PC-9 (cell line): ENCODE data around the gene RPTOR. TPM values are rescaled to one million over a fixed set of nuclear protein-coding genes. Genes with fewer than 3 reads are reported as not detected.

Experiments
- BruUV-seq: library from RNA; stranded (reverse); fragments of 400-500 nt; replicated peaks from 2 replicates; lab custom pipeline; 2021; lab: Mats Ljungman, UMichigan
- CTCF ChIA-PET: fragments of 300-600 bp; sonication (Branson Sonifier 250); formaldehyde crosslinking; loops from one replicate; lab custom pipeline; 2022; ENCODE audit warnings: antibody characterized with exemption; lab: Charles Lee
- POLR2A ChIA-PET: fragments of 300-600 bp; sonication (Branson Sonifier 250); formaldehyde crosslinking; loops from one replicate; lab custom pipeline; 2022; ENCODE audit warnings: antibody characterized with exemption; ENCODE audit not compliant: unreplicated experiment; lab: Charles Lee
- DNase-seq, 2 experiments: peaks; one replicate each; pipeline versions ENCODE4 v3.0.0 to v3.0.0-alpha.2; 2015 to 2022; ENCODE audit warnings: mixed read lengths in 1 of 2
- H2AFZ ChIP-seq: fragments of 200-600 bp; sonication (generic); 2 replicates; pipeline ENCODE4 v1.8.1; 2017; ENCODE audit warnings: antibody characterized with exemption
- H3F3A ChIP-seq: fragments of 200-600 bp; sonication (generic); 2 replicates; pipeline ENCODE4 v1.8.1; 2017; ENCODE audit warnings: antibody characterized with exemption, mild to moderate bottlenecking, low read depth; ENCODE audit not compliant: insufficient read depth
- H3K27ac ChIP-seq: fragments of 200-600 bp; sonication (generic); 2 replicates; pipeline ENCODE4 v1.6.1; 2016; ENCODE audit warnings: mixed run types
- H3K27me3 ChIP-seq: fragments of 200-600 bp; sonication (generic); 2 replicates; pipeline ENCODE4 v1.6.1; 2016; ENCODE audit warnings: low read depth, mixed run types; ENCODE audit not compliant: insufficient read depth
- H3K36me3 ChIP-seq: fragments of 200-600 bp; sonication (generic); 2 replicates; pipeline ENCODE4 v1.6.1; 2016; ENCODE audit warnings: low read depth, mixed run types
- H3K4me1 ChIP-seq: fragments of 200-600 bp; sonication (generic); replicated peaks from 2 replicates; pipeline ENCODE4 v1.6.1; 2016; ENCODE audit warnings: mixed run types; ENCODE audit not compliant: insufficient read depth
- H3K4me2 ChIP-seq: fragments of 200-600 bp; sonication (generic); 2 replicates; pipeline ENCODE4 v1.6.1; 2017; ENCODE audit warnings: mixed run types
- H3K4me3 ChIP-seq: fragments of 200-600 bp; sonication (generic); 2 replicates; pipeline ENCODE4 v1.6.1; 2016; ENCODE audit warnings: mixed run types
- H3K79me2 ChIP-seq: fragments of 200-600 bp; sonication (generic); 2 replicates; pipeline ENCODE4 v1.6.1; 2017; ENCODE audit warnings: low read depth, mixed run types
- H3K9me2 ChIP-seq: fragments of 200-600 bp; sonication (generic); 2 replicates; pipeline ENCODE4 v1.8.1; 2017; ENCODE audit warnings: mild to moderate bottlenecking; ENCODE audit not compliant: insufficient read depth
- H3K9me3 ChIP-seq: fragments of 200-600 bp; sonication (generic); 2 replicates; pipeline ENCODE4 v1.8.1; 2016; ENCODE audit warnings: low read depth; ENCODE audit not compliant: insufficient read depth
- H4K20me1 ChIP-seq: fragments of 200-600 bp; sonication (generic); 2 replicates; pipeline ENCODE4 v1.8.1; 2017; ENCODE audit not compliant: insufficient read depth
- EZH2 ChIP-seq: fragments of 200-600 bp; sonication (generic); IDR thresholded peaks from 2 replicates; pipeline ENCODE4 v1.8.0; 2017; ENCODE audit warnings: antibody characterized with exemption, low read depth
- intact Hi-C: fragments of 100-400 bp; cut with micrococcal nuclease; formaldehyde crosslinking; loops from one replicate; pipeline ENCODE4 v1.10.0; 2022; ENCODE audit not compliant: unreplicated experiment
- total RNA-seq: library from RNA; stranded (reverse); gene quantifications from 2 replicates; pipeline ENCODE4 v1.2.3, GENCODE V29; 2021
- TF ChIP-seq, protein P1 (sequence below): fragments of 200-600 bp; sonication (generic); conservative IDR thresholded peaks from 2 replicates; pipeline ENCODE4 v1.6.1; 2017; ENCODE audit warnings: mixed run types, antibody characterized with exemption, mild to moderate bottlenecking, moderate library complexity

The RPTOR gene
- total RNA-seq, 1 experiment from 2014 or later: 50.8 TPM

DNA sequence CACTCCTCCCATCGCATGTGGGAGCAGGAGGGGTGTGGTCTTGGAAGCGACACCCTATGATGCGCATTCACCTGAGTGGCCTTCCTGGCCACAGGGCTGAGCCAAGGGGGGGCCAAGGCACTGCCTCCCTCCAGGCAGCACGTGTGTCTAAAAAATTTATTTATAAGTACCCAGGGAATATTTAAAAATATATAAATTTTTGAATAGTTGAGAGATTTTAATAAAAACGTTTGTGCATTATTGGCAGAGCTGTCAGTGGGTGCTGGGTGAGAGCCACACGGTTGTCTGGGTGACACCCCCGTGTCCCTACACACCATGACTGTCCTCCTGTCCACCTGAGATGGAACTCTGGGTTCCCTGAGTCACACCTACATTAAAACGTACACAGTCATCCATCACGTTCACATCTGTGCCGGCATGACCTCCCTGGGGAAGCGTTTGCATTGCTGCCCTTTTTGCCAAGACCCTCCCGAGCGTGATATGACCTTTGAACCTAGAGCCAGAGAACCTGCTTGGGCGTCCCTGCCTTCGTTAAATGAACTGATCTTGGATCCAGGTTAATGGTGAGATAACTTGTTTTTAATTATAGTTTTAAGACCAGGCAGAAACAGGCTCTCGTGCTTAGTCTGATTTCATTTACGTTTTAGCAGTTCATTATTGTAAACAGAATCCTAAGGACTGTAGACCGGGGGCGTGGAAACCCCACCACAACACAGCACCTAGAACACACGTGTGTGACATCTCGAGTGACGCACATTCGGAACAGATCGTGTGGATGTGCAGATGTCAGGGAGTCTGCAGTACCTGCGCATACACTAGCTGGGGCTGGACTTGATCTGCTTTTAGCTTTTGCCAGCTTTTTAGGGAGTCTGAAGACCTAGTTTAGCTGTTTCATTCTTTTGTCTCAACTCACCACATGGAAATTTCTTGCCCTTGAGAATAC is 254.2 kb downstream of the RPTOR start:
- ChIA-PET POLR2A (no interaction called here), CTCF (no interaction called here)
- Histone ChIP-seq H3K36me3 (no peaks in the 10 kb centered on the region), H3K27ac (no peak overlapping the region), H3K4me2 (no peak overlapping the region), H2AFZ (no peak overlapping the region), H4K20me1 (no peaks in the 10 kb centered on the region), H3F3A (no peaks in the 10 kb centered on the region), H3K27me3 (no peaks in the 10 kb centered on the region), H3K9me3 (no peaks in the 10 kb centered on the region), H3K4me1 (no peaks in the 10 kb centered on the region), H3K9me2 (no peaks in the 10 kb centered on the region), H3K4me3 (no peak overlapping the region), H3K79me2 (no peaks in the 10 kb centered on the region)
- intact Hi-C loops: no loop called here
- BruUV-seq: no TSS peak
- no peak for DNase-seq
- TF ChIP-seq, protein P1, sequence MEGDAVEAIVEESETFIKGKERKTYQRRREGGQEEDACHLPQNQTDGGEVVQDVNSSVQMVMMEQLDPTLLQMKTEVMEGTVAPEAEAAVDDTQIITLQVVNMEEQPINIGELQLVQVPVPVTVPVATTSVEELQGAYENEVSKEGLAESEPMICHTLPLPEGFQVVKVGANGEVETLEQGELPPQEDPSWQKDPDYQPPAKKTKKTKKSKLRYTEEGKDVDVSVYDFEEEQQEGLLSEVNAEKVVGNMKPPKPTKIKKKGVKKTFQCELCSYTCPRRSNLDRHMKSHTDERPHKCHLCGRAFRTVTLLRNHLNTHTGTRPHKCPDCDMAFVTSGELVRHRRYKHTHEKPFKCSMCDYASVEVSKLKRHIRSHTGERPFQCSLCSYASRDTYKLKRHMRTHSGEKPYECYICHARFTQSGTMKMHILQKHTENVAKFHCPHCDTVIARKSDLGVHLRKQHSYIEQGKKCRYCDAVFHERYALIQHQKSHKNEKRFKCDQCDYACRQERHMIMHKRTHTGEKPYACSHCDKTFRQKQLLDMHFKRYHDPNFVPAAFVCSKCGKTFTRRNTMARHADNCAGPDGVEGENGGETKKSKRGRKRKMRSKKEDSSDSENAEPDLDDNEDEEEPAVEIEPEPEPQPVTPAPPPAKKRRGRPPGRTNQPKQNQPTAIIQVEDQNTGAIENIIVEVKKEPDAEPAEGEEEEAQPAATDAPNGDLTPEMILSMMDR: no peak
- TF ChIP-seq EZH2: no peak

DNA sequence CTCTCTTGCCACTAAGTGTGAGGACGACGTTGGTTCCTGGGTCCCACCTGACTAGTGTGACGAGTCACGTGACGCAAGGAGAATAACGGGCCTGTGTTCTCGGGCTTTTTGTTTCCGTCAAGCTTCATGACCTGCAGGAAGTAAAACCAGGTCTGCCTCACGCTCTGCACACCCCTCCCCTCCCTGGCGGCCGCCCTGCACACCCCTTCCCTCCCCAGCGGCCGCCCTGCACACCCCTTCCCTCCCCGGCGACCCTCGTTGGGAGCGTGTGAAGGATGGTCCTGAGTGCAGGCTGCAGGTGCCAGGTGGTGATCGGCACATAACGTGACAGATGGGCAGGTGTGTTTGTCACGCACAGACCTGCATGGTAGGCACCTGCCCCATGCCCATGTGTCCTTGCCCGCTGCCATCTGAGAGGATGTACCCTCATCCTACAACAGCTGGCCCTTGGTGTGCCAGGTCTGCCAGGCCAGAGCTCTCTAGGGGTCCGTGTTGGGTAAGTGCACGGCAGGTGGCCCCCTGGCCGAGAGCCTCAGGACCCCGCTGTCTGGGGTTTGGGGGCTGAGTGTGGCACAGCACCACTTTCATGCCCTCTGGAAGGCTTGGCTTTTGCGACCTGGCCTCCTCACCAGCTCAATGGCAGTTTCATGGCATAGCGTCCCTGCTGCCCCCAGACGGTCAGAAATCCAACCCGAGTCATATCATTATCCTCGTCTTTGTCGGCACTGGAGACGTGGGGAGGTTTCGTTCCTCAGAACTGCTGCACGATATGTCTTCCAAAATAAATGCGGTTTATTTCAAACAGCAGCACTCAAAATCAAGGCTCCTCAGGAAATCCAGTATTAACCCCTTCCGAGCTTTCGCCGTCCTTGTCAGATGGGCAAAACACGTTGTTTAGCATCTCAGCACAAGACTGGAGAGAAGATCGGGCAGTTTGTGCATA is 255.2 kb downstream of the RPTOR start:
- Histone ChIP-seq H3K79me2 (no peaks in the 10 kb centered on the region), H3K4me3 (no peak overlapping the region), H3K27ac (no peak overlapping the region), H3K9me2 (no peaks in the 10 kb centered on the region), H3K36me3 (no peaks in the 10 kb centered on the region), H3F3A (no peaks in the 10 kb centered on the region), H4K20me1 (no peaks in the 10 kb centered on the region), H3K9me3 (no peaks in the 10 kb centered on the region), H3K27me3 (no peaks in the 10 kb centered on the region), H3K4me2 (no peak overlapping the region), H3K4me1 (no peaks in the 10 kb centered on the region), H2AFZ (no peak overlapping the region)
- POLR2A ChIA-PET: no interaction called here
- DNase-seq: no peak
- no TSS peak for BruUV-seq
- CTCF ChIA-PET: no interaction called here
- TF ChIP-seq, protein P1: no peak
- TF ChIP-seq EZH2: no peak
- intact Hi-C loops: no loop called here
